Measurements from ENCODE around the gene TNPO3. TPM values are rescaled to one million over a fixed set of nuclear protein-coding genes. Genes with fewer than 3 reads are reported as not detected.

TNPO3 gene
- total RNA-seq, 1 experiment from 2014 or later: 59.2 TPM

DNA sequence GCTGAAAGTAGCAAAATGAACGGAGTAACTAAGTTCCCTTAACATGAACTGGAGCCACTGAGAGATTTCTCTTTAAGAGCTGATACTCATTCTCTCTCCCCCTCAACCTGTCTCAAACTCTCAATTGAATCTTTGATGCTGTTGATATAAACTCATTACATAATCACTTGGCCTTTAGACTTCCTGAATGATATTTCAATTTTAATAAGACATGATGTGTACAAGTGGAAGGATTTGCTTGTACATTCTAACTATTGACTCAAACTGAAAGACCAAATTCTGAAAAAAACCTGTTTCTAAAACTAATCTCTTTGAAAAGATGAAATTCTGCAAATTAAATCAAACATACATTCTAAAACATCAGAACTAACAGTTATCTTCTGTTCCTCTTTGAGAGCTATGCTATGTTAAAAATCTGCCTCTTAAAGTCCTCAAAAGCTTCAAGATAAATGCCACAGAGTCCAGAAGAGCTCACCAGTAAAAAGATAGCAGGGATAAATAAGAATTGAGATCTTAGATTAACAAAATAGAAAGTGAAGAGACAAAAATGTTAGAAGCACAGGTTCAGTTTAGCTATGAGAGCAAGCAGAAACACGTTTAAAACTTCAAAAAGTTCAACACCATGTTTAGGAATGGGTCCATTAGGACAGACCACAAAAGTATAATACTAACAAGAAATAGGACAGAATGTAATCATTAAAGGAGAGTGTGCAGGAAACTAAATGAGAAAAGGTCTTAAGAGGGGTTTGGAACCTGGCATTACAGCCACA is 46.1 kb downstream of the TNPO3 start:
- H2AFZ ChIP-seq: no peak overlapping the region
- H3K9me3 ChIP-seq (ENCODE audit: insufficient read depth, low read depth): no peaks in the 10 kb centered on the region
- intact Hi-C loops (cut with micrococcal nuclease; ENCODE audit: unreplicated experiment): no loop called here
- H3K4me2 ChIP-seq: no peak overlapping the region
- no peak for DNase-seq
- no peak for TF ChIP-seq EZH2 (IDR thresholded peaks at IDR 0.05; ENCODE audit: low read depth)
- CTCF ChIA-PET: no interaction called here
- H3K4me1 ChIP-seq (replicated peaks; ENCODE audit: insufficient read depth): no peaks in the 10 kb centered on the region
- H3K4me3 ChIP-seq: no peak overlapping the region
- peaks cover 3% of the 10 kb centered on the region for H3F3A ChIP-seq (ENCODE audit: insufficient read depth, low read depth)
- no peaks in the 10 kb centered on the region for H3K9me2 ChIP-seq (ENCODE audit: insufficient read depth)
- no peak overlapping the region for H3K27ac ChIP-seq
- no peaks in the 10 kb centered on the region for H3K27me3 ChIP-seq (ENCODE audit: insufficient read depth, low read depth)
- no TSS peak for BruUV-seq (replicated peaks)
- H4K20me1 ChIP-seq (ENCODE audit: insufficient read depth): peaks cover 21% of the 10 kb centered on the region
- H3K79me2 ChIP-seq (ENCODE audit: low read depth): peaks cover 17% of the 10 kb centered on the region; the same call in 1 of the 2 replicates
- POLR2A ChIA-PET (ENCODE audit: unreplicated experiment): interaction anchor here (0.9 kb wide), 1 partner anchor 34 kb away, joined by 6 read pairs; no protein-coding TSS in a partner anchor
- peaks cover 27% of the 10 kb centered on the region; the same call in 1 of the 2 replicates for H3K36me3 ChIP-seq (ENCODE audit: low read depth)

- no peak for TF ChIP-seq EZH2 (IDR thresholded peaks at IDR 0.05; ENCODE audit: low read depth)
- TF ChIP-seq, protein P1, sequence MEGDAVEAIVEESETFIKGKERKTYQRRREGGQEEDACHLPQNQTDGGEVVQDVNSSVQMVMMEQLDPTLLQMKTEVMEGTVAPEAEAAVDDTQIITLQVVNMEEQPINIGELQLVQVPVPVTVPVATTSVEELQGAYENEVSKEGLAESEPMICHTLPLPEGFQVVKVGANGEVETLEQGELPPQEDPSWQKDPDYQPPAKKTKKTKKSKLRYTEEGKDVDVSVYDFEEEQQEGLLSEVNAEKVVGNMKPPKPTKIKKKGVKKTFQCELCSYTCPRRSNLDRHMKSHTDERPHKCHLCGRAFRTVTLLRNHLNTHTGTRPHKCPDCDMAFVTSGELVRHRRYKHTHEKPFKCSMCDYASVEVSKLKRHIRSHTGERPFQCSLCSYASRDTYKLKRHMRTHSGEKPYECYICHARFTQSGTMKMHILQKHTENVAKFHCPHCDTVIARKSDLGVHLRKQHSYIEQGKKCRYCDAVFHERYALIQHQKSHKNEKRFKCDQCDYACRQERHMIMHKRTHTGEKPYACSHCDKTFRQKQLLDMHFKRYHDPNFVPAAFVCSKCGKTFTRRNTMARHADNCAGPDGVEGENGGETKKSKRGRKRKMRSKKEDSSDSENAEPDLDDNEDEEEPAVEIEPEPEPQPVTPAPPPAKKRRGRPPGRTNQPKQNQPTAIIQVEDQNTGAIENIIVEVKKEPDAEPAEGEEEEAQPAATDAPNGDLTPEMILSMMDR (conservative IDR thresholded peaks at IDR 0.05): no peak
- Histone ChIP-seq H3K36me3 (ENCODE audit: low read depth) (peaks cover 33% of the 10 kb centered on the region), H3K9me2 (ENCODE audit: insufficient read depth) (no peaks in the 10 kb centered on the region), H3K9me3 (ENCODE audit: insufficient read depth, low read depth) (no peaks in the 10 kb centered on the region), H3K27me3 (ENCODE audit: insufficient read depth, low read depth) (no peaks in the 10 kb centered on the region), H3K79me2 (ENCODE audit: low read depth) (peaks cover 12% of the 10 kb centered on the region; the same call in 1 of the 2 replicates), H3K27ac (no peak overlapping the region), H3K4me1 (replicated peaks; ENCODE audit: insufficient read depth) (no peaks in the 10 kb centered on the region), H3K4me2 (no peak overlapping the region), H4K20me1 (ENCODE audit: insufficient read depth) (peaks cover 21% of the 10 kb centered on the region), H3K4me3 (no peak overlapping the region), H2AFZ (no peak overlapping the region), H3F3A (ENCODE audit: insufficient read depth, low read depth) (peaks cover 3% of the 10 kb centered on the region; the same call in 1 of the 2 replicates)
- BruUV-seq (replicated peaks): no TSS peak
- ChIA-PET POLR2A (ENCODE audit: unreplicated experiment) (no interaction called here), CTCF (no interaction called here)
- no peak for DNase-seq
- intact Hi-C loops (cut with micrococcal nuclease; ENCODE audit: unreplicated experiment): no loop called here
Measured at GRCh38 chr7:129007572-129007971, 47.3 kb downstream of the TNPO3 start.

DNA sequence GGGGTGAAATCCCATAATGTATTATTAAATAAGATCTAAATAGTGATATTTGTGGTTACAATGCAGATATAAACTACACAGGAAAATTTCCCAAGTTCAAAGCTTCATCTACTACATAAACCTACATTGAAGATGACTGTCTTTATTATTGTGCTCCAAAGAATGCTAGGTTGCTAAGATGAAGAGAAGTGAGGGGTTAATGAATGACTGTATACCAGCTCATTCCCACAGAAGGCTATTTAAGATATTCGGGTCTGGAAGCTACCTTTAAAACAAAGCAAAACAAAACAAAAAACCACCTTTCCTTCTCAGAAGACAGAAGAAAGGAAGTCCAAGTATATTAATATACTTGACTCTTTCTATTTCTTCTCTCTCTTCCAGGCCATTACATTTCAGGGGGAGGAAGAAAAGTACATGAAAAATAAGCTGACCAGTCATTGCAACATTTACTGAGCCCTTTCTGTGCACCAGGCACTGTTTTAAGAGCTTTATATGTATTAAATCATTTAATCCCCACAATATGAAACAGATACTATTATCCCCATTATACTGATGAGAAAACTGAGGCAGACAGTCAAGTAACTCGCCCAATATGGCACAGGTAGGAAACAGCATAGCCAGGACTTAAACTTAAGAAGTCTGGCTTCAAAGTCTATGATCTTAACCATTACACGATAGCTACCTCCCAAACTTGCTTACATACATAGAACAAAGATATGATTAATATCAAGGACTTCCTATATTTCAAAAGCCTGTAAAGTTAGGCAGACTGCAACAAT is 48.1 kb downstream of the TNPO3 start:
- no peak for DNase-seq
- no peak overlapping the region for H3K4me2 ChIP-seq
- CTCF ChIA-PET: interaction anchor here (0.6 kb wide), 1 partner anchor 360 kb away, joined by 3 read pairs; no protein-coding TSS in a partner anchor
- BruUV-seq (replicated peaks): no TSS peak
- intact Hi-C loops (cut with micrococcal nuclease; ENCODE audit: unreplicated experiment): no loop called here
- H3K4me1 ChIP-seq (replicated peaks; ENCODE audit: insufficient read depth): no peaks in the 10 kb centered on the region
- no peak for TF ChIP-seq EZH2 (IDR thresholded peaks at IDR 0.05; ENCODE audit: low read depth)
- H3K79me2 ChIP-seq (ENCODE audit: low read depth): peaks cover 8% of the 10 kb centered on the region; the same call in 1 of the 2 replicates
- H2AFZ ChIP-seq: no peak overlapping the region
- no peaks in the 10 kb centered on the region for H3K9me3 ChIP-seq (ENCODE audit: insufficient read depth, low read depth)
- no peak overlapping the region for H3K27ac ChIP-seq
- POLR2A ChIA-PET (ENCODE audit: unreplicated experiment): interaction anchor here (0.5 to 0.8 kb wide), 3 partner anchors 47 to 84 kb away, joined by 3 to 5 read pairs (median 3); no protein-coding TSS in a partner anchor
- H3F3A ChIP-seq (ENCODE audit: insufficient read depth, low read depth): peaks cover 3% of the 10 kb centered on the region; the same call in 1 of the 2 replicates
- H3K27me3 ChIP-seq (ENCODE audit: insufficient read depth, low read depth): no peaks in the 10 kb centered on the region
- no peak overlapping the region for H3K4me3 ChIP-seq
- H3K9me2 ChIP-seq (ENCODE audit: insufficient read depth): no peaks in the 10 kb centered on the region
- peaks cover 21% of the 10 kb centered on the region for H4K20me1 ChIP-seq (ENCODE audit: insufficient read depth)
- peaks cover 33% of the 10 kb centered on the region for H3K36me3 ChIP-seq (ENCODE audit: low read depth)

- Histone ChIP-seq H3K4me1 (replicated peaks; ENCODE audit: insufficient read depth) (no peaks in the 10 kb centered on the region), H3K79me2 (ENCODE audit: low read depth) (peaks cover 1% of the 10 kb centered on the region; the same call in 1 of the 2 replicates), H2AFZ (no peak overlapping the region), H3K4me3 (no peak overlapping the region), H3K9me3 (ENCODE audit: insufficient read depth, low read depth) (no peaks in the 10 kb centered on the region), H3K27ac (no peak overlapping the region), H3K9me2 (ENCODE audit: insufficient read depth) (no peaks in the 10 kb centered on the region), H3K27me3 (ENCODE audit: insufficient read depth, low read depth) (no peaks in the 10 kb centered on the region), H4K20me1 (ENCODE audit: insufficient read depth) (peaks cover 15% of the 10 kb centered on the region), H3F3A (ENCODE audit: insufficient read depth, low read depth) (no peaks in the 10 kb centered on the region), H3K4me2 (no peak overlapping the region), H3K36me3 (ENCODE audit: low read depth) (peaks cover 32% of the 10 kb centered on the region)
- DNase-seq: no peak
- TF ChIP-seq EZH2 (IDR thresholded peaks at IDR 0.05; ENCODE audit: low read depth): no peak
- TF ChIP-seq, protein P1 (conservative IDR thresholded peaks at IDR 0.05): no peak
- ChIA-PET CTCF (no interaction called here), POLR2A (ENCODE audit: unreplicated experiment) (no interaction called here)
- intact Hi-C loops (cut with micrococcal nuclease; ENCODE audit: unreplicated experiment): no loop called here
- no TSS peak for BruUV-seq (replicated peaks)
Measured at GRCh38 chr7:129005186-129005585, 49.7 kb downstream of the TNPO3 start.
